H1 (cell line): Measurements from ENCODE around the gene GRSF1. TPM values are rescaled to one million over a fixed set of nuclear protein-coding genes. Genes with fewer than 3 reads are reported as not detected.

ENCODE experiments used
- BCL11A ChIP-seq, 2 experiments: IDR thresholded peaks; one replicate each; pipeline ENCODE4 v1.6.1; 2011; ENCODE audit warnings: low read depth in 2 of 2, low read length in 2 of 2, mild to moderate bottlenecking in 2 of 2
- CHD1 ChIP-seq: IDR thresholded peaks from 2 replicates; pipeline ENCODE4 v1.6.1; 2012; ENCODE audit warnings: low read depth, low read length, improper control_type of control experiment
- JUND ChIP-seq: IDR thresholded peaks from 2 replicates; pipeline ENCODE4 v1.6.1; 2011; ENCODE audit warnings: mild to moderate bottlenecking, improper control_type of control experiment, low read length
- POLR2A ChIP-seq, 2 experiments: IDR thresholded peaks; 1 replicate in 1 of 2; 2 replicates in 1 of 2; pipeline ENCODE4 v1.6.1; 2011; ENCODE audit warnings: low read depth in 2 of 2, low read length in 2 of 2, mild to moderate bottlenecking in 2 of 2; ENCODE audit errors: control extremely low read depth in 1 of 2
- RNF2 ChIP-seq: fragments of 200-900, 300-1000 bp; sonication (generic); IDR thresholded peaks from 2 replicates; pipeline ENCODE4 v1.7.1; 2016; ENCODE audit warnings: borderline replicate concordance, low read depth, mild to moderate bottlenecking, antibody characterized with exemption, low read length; ENCODE audit not compliant: poor library complexity, severe bottlenecking; ENCODE audit errors: missing control alignments
- RXRA ChIP-seq: IDR thresholded peaks from 2 replicates; pipeline ENCODE4 v1.6.1; 2011; ENCODE audit warnings: low read depth, mild to moderate bottlenecking, low read length, moderate library complexity; ENCODE audit not compliant: insufficient read depth
- SP4 ChIP-seq: IDR thresholded peaks from 2 replicates; pipeline ENCODE4 v1.6.1; 2012; ENCODE audit warnings: low read length, inconsistent platforms
- SRF ChIP-seq: IDR thresholded peaks from 2 replicates; pipeline ENCODE4 v1.6.1; 2011; ENCODE audit warnings: mild to moderate bottlenecking, low read depth, low read length, moderate library complexity
- TBP ChIP-seq: IDR thresholded peaks from 2 replicates; pipeline ENCODE4 v1.6.1; 2011; ENCODE audit warnings: low read depth, low read length, improper control_type of control experiment
- polyA plus RNA-seq, 7 experiments: library from polyadenylated mRNA; depleted of rRNA in 3 of 7; stranded (reverse) in 5 of 7; unstranded in 2 of 7; fragments of >200 nt in 5 of 7; fragments of 200-250 nt in 2 of 7; gene quantifications; 1 replicate in 5 of 7; 2 replicates in 1 of 7; 4 replicates in 1 of 7; pipeline versions ENCODE4 v1.2.1 to v1.2.3, GENCODE V29; 2011 to 2013; ENCODE audit warnings: missing spikeins in 2 of 7, mixed read lengths in 2 of 7
- small RNA-seq: library from polyadenylated mRNA; stranded (forward); fragments of <200 nt; extraction: miRNeasy Mini kit (QIAGEN cat#:217004); gene quantifications from one replicate; pipeline ENCODE3, GENCODE V24; 2013; ENCODE audit not compliant: insufficient read depth
- total RNA-seq: library from RNA; stranded (reverse); fragmentation: NEBNext Ultra II Directional; extraction: Animal tissue kit (Norgen Biotek cat#: 25700); gene quantifications from 2 replicates; pipeline ENCODE4 v1.2.1, GENCODE V29; 2021

The GRSF1 gene
- total and polyA plus RNA-seq, 2 of the 8 experiments (the other 6 are each of a cell fraction or from before 2014, with no cell fraction given) = 44.3 to 112 TPM

- TF ChIP-seq SP4 = no peak
- TF ChIP-seq SRF = no peak
- TF ChIP-seq RNF2 = no peak
- no peak for TF ChIP-seq JUND
- no peak for TF ChIP-seq RXRA
- no peak for TF ChIP-seq CHD1
- TF ChIP-seq POLR2A (IDR thresholded peaks at IDR 0.05; ENCODE audit: control extremely low read depth in 1 of 2, low read depth in 2 of 2, low read length in 2 of 2) = no peak
- no peak for TF ChIP-seq BCL11A (IDR thresholded peaks at IDR 0.05; ENCODE audit: low read depth in 2 of 2, low read length in 2 of 2)
- no peak for TF ChIP-seq TBP
Observed at GRCh38 chr4:70768301-70768948, 71.3 kb downstream of the GRSF1 start (continued).

Small RNA genes within 50 kb of the gene (small RNA-seq; reads per million reads assigned to genes)
- not detected for gene RF00026
- gene RNU6-891P = not detected

Other genes with a start within 250 kb of the GRSF1 start
- gene AMBN, start 247.6 kb downstream of the GRSF1 start, total RNA-seq = not detected in 2 replicates
- gene AMBN, start 247.6 kb downstream of the GRSF1 start, polyA plus RNA-seq (2011; rRNA removed) = not detected in 2 replicates
- gene ENAM, start 211.1 kb downstream of the GRSF1 start, total RNA-seq = not detected in 2 replicates
- gene ENAM, start 211.1 kb downstream of the GRSF1 start, polyA plus RNA-seq (2011; rRNA removed) = not detected in 2 replicates
- not detected in 2 replicates for gene JCHAIN, start 173.4 kb downstream of the GRSF1 start, total RNA-seq
- not detected in 2 replicates for gene JCHAIN, start 173.4 kb downstream of the GRSF1 start, polyA plus RNA-seq (2011; rRNA removed)
- gene UTP3, start 151.4 kb downstream of the GRSF1 start, total RNA-seq = 50.6 and 51.3 TPM in 2 replicates
- gene UTP3, start 151.4 kb downstream of the GRSF1 start, polyA plus RNA-seq (2011; rRNA removed) = 11.2 and 11.8 TPM in 2 replicates
- gene RUFY3, start 117.9 kb downstream of the GRSF1 start, total RNA-seq = 33.1 and 36.0 TPM in 2 replicates
- 6.3 and 7.8 TPM in 2 replicates for gene RUFY3, start 117.9 kb downstream of the GRSF1 start, polyA plus RNA-seq (2011; rRNA removed)
- 31.1 and 33.5 TPM in 2 replicates for gene MOB1B, start 62.5 kb upstream of the GRSF1 start, total RNA-seq
- 3.8 TPM in 2 replicates for gene MOB1B, start 62.5 kb upstream of the GRSF1 start, polyA plus RNA-seq (2011; rRNA removed)
- 15.7 and 18.1 TPM in 2 replicates for gene DCK, start 153.8 kb upstream of the GRSF1 start, total RNA-seq
- 3.0 and 4.8 TPM in 2 replicates for gene DCK, start 153.8 kb upstream of the GRSF1 start, polyA plus RNA-seq (2011; rRNA removed)